Stimulated activated naive CD8-positive, alpha-beta T cell treated with anti-CD3 and anti-CD28 coated beads, Interleukin-15, Interleukin-2, amounts not matched to agents 100 U/mL and 50 U/mL, for 24 hours (primary cell): Measurements from ENCODE around the gene ARHGEF35.
"Not testable (repeated sequence)": the region's sequence is repeated elsewhere in the genome, so short reads cannot be mapped to it uniquely, and the experiment has no call there.

Experiments
- ATAC-seq: fragments of 150-1000 bp; cut with Tn5 transposase; one replicate; pipeline ENCODE4 v1.10.0; 2021
- DNase-seq: peaks from one replicate; pipeline ENCODE4 v3.0.0; 2021

ARHGEF35 gene

DNA sequence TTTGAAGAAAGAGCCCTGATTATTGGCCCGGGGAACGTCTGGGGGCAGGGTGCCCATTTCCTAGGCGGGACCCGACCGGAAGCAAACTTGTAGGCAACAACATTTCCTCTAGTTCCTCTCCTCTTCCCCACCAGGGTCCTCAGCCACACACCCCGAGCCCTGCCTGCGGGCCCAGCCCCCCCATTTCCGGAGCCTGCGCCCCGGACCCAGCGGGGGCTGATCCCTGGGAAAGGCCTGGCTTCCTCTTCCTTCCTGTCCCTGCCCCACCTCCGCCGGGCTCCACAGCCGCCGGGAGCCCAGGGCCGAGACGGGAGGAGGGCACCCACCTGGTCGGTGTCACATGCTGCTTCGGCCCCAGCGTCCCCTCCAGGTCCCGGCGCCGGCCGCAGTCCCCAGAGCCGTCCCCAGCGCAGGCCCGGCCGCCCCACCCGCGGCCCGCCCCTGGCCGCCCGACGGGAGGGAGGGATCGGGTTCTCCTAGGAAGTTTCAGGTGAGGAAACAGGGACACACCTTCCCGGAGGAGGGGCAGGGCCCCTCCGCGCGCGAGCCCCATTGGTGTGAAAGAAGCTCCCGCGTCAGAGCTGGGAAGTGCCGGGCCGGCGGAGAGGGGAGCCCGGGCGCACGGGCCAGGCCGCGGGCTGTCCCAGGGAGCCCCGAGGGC is at the start of gene ARHGEF35:
ARHGEF35 (minus strand) TSS at position 622 of the 661 bp plus-strand sequence. CDS start 7,450 bp downstream, outside the sequence.
- peak; percentile 68 for ATAC-seq
- DNase-seq, result not testable (repeated sequence)

DNA sequence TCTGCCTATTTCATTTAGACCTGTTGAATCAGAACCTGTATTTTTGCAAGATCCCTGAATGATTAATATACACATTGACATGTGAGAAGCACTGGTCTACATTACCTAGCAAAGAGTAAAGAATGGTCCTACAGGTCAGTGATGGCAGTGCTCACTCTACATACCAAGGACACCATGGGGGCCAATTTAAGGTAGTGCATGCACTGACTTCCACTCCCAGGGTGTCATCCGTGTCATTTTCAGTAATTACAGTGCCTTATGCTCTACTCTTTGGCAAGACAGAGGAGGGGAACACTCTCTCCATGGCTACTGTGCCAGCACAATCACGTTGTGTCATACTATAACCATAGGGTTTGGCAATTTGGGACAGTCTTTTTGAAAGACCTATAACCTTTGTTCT is 49.7 kb upstream of the ARHGEF35 start:
- DNase-seq, ATAC-seq: not testable (repeated sequence)

DNA sequence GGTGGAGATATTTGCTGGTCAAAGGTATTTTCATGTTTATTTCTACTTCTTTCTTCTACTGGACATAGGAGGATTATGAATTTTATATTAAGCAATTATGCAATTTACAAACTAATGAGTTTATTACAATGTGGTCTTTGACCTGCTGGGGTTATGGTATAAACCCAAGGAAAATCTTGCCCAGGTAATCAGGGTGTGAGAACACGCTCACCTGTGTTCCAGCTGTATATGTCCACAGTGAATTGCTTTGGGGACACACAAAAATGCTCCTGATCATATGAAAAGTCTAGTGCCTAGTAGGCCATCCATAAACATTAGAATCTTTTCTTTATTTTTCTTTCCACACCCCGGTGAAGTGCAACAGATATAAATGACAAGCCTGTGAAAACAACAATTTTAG is 43.7 kb upstream of the ARHGEF35 start, which contains the start of gene OR2A42:
OR2A42 (minus strand) TSS at position 241 of the 400 bp plus-strand sequence. CDS start 6,762 bp downstream, outside the sequence.
- DNase-seq, ATAC-seq: not testable (repeated sequence)

DNA sequence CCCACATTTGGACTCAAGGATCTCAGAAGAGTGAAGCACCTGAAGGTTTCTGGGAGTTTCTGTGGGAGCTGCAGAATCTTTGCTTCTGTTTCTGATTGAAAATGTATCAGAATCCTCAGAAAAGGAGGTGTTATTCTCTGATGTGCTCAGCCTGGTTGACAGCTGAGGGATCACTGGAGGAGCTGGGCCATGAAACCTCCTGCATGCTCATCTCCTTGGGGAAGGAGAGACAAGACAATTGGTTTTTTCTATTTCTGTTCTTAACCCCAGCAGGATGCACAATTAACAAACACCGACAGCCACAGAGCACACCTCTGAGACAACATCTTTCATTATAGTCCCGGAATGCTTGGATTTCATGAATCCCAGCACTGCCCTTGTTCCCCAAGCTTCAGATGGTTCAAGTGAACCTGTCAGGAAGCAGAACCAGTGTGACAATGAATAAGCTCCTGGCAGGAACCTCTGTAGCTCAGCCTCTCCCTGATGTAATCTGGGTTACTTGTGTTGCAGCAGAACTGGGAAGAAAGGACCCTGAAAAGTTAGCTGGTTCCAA is 43.0 kb upstream of the ARHGEF35 start:
- not testable (repeated sequence) for DNase-seq, ATAC-seq

DNA sequence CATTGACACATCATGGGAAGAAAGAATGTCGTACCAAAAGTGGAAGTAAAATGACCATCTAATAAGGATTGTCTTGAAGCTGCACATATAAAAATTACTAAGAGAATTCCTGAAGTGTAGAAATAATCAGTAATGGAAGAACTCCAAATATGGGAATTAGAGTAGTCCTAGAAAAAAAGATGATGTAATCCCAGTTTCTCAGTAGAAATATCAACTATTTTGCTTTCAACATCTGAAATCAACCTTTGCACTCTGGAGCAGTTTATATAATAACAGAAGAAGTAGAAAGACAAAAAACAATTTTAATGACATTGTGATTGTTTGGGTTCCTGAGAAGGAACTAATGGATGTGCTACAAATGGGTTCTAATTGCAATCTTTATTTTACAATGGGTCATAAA is 37.4 kb upstream of the ARHGEF35 start:
- DNase-seq, ATAC-seq: not testable (repeated sequence)

DNA sequence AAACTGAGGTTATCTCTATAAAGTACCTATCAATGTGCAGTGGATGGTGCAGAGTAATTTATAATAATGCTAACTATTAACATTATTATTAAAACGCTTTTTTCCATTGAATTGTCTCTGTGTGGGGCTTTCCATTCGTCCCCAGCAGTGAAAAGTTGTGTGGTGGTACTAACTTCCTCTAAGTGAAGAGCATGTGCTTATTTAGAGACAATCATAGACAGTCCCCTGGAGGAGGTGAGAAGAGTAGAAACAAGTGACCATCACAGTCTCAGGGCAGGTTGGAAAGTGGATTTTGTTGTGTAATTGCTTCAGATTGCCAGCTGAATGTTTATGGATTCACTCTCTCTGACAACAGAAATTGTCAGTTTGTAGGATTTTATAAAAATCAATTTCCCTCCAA is 35.4 kb upstream of the ARHGEF35 start:
- ATAC-seq, DNase-seq: not testable (repeated sequence)

DNA sequence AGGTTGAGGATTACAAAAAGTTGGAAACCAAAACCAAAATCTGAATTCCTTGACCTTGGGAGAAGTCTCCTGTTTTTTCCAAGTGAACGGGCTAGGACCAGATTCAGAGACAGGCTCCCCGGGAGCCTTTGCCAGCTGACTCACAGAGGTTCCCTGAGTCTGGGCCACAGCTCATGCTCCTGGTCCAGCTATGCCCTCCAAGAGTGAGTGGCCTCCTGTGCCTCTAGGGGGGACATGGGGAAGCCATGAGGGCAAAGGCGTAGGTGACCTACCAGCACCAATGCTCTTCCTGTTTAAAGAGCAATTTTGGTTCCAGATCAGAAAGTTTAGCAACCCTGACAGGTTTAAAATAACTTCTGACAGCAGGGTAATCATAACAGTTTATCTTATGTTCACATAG is 33.2 kb upstream of the ARHGEF35 start:
- not testable (repeated sequence) for ATAC-seq, DNase-seq

DNA sequence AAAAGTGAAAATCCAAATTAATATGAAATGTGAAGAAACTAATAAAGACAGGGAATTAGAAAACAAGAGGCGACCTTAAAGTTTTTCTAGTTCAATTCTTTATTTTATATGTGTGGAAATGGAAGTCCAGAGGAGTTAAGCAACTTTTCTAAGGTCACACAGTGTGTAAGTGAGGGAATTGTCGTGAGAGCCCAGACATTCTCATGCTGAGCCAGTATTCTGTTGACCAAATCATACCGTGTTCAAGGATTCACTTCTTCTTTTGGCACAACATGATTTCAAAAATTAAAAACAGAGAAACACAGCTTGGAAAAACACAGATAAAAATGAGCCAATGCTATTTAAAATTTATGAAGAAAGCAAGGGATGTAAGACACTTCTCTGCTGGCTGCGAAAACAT is 31.2 kb upstream of the ARHGEF35 start:
- not testable (repeated sequence) for ATAC-seq, DNase-seq

DNA sequence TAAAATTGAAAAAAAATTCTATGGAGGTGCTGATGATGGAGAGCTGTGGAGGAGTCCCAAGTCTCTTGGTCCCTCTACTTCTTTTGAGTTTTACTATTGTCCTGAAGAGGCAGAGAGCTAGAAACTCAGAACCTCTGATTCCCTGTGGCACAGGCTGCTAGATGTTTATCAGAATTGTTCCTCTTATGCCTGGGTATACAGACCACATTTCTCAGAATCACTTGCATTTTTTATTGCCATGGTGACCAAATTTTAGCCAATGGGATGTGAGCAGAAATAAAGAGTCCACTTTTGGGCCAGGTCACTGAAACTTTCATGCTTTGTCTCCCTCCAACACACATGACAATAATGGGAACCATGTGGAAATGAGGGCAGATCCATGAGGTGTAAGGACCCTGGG is 28.0 kb upstream of the ARHGEF35 start:
- DNase-seq, ATAC-seq: not testable (repeated sequence)

DNA sequence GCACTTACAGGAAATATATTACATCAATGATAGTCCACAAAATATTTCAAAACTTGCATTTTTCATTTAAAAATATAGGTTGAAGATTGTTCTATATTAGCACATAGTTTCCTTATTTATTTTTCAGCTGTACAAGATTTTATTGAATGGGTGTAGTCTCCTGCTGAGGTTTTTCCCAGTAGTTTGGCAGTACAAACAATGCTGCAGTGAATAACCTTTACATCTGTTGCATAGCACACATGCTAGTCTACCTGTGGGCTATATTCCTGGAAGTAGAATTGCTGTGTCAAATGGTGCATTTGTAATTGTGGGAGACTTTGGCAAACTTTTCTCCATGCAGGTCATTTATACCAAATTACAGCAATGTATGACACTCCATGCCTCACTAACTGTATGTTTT is 24.9 kb upstream of the ARHGEF35 start:
- not testable (repeated sequence) for ATAC-seq, DNase-seq

DNA sequence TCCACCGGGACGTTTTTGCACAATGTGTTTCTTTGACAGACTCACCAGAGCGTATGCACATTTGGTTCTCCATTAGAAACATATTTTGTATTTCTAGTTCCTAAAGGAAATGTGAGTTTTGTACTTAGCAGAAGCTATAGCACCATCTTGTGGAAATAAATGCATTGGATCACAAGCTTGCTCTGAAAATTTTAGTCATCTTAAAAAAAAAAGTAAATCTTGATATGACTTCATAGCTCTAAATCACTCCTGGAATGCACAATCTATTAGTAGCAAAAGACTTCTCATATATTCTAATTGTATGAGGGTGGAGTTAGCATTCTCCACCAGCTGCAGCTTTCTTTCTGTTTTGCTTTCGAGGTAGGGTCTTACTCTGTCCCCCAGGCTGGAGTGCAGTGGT is 23.5 kb upstream of the ARHGEF35 start:
- not testable (repeated sequence) for DNase-seq, ATAC-seq

DNA sequence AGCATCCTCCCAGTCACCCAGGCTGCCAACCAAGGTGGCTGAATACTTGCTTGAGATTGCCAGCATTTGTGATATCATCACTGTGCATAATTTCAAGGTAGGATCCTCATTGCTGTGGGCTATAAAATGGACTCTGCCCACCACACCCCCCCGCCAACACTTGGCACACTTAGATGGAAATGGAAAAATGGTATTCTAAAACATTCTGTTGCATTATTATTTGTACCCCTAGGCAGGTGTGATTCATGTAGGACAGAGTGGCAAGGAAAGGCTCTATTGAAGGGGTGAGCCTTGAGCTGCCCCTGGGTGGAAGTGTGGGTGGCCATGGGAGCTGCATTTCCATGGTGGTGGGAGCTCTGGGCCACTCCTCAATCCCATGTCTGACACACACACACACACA is 22.9 kb upstream of the ARHGEF35 start:
- DNase-seq, ATAC-seq: not testable (repeated sequence)

DNA sequence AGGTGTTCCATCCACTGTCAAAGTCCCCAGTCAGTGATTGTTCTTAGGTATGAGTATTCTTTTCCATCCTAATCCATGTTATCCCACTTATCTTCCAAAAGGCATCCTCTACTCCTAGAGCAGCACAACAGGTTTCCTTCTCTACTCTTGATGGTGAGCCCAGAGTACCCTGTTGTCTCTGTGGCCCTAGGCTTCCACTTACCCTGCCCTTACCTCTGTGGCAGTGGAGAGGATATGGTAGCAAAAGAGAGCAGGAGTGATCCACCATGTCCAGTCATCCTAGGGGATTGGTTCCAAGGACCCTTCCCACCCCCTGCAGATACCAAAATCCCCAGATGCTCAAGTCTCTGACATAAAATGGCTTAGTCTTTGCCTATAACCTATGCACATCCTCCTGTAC is 21.6 kb upstream of the ARHGEF35 start:
- DNase-seq, ATAC-seq: not testable (repeated sequence)

DNA sequence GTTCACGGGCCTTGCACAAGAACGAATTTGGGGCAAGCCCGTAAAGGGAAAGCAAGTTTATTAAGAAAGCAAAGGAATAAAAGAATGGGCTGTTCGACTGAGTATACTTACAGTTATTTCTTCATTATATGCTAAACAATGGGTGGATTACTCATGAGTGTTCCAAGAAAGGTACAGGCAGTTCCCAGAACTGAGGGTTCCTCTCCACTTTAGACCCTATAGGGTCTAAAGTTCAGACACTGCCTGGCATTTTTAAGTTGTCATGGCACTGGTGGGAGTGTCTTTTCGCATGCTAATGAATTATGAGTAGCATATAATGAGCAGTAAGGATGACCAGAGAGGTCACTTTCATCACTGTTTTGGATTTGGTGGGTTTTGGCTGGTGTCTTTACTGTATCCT is 9.7 kb upstream of the ARHGEF35 start:
- not testable (repeated sequence) for DNase-seq
- ATAC-seq, result peak; percentile 43

DNA sequence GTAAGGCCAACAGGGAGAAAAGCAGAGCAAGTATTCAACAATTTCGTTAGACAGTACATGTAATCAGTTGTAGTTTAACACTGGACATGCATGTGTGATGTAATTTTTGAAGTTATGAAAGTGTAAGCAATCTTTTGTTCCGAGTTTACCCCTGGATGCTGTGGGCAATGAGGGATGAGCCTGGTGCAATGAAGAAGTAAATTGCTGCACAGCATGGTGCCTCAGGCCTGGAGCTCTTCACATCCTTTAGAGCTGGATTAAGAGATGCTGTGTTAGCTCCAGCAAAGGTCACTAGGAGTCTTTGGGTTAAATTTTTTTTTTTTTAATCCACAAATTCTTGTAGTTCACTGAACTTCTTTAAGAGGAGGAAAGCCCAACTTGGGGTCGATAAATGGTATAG is 7.5 kb upstream of the ARHGEF35 start:
- not testable (repeated sequence) for ATAC-seq

DNA sequence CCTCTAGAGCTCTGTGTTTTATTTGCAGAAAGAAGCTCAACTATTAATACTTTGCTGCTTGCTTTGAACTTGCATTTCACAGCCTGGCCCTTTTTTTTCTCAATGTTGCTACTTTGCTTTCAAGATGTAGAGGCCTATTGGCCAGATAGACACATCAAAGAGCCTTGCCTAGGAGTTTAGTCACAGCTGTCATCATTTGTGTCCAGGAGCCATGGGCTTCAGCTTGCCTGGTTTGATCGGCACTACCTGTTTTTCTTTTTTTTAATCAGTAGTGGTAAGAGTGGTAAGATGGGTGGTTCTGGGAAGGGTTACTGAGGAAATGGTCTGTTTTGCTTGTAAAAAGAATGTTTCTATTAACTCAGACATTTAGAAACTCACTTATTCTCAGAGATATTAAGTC is 6.3 kb upstream of the ARHGEF35 start:
- ATAC-seq, result peak; percentile 55
- not testable (repeated sequence) for DNase-seq

More for the DNA sequence above, 7.5 kb upstream of the ARHGEF35 start:
- not testable (repeated sequence) for DNase-seq

DNA sequence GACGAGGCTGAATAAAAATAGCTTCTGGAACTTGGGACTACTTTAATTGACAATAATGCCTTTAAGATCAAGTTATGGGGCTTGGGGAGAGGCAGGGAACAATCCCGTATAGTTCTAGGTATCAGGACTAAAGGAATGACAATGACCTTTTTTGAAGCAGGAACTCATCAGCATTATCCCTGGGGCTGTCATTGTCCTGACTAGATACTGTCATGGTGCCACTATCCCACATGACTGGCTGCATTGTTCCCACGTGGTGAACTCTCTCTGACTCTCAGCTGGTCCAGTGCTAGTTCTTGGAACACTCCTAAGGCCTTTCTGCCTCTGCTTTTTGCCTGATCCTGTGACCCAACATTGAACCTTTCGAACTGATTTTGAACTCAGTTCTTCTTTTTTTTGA is 3.3 kb upstream of the ARHGEF35 start:
- not testable (repeated sequence) for ATAC-seq, DNase-seq

DNA sequence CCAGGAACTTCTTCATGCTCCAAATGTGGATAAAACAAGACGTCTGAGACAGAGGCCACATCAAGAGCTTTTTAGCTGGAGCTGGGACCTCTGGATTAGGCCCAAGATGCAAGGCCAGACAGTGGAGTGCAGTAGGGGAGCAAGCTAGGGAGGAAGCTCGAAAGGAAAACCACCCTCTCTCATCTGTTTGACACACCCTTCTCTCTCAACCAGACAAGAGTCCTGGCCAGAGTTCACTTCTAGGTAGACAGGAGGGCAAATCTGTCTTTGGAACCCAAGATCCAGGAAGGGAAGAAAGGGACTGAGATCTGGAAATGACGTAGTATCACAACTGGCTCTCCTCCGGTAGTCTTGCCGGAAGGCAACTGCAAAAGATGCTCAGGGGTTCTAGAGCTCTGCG is 1.2 kb downstream of the ARHGEF35 start:
- not testable (repeated sequence) for DNase-seq, ATAC-seq

DNA sequence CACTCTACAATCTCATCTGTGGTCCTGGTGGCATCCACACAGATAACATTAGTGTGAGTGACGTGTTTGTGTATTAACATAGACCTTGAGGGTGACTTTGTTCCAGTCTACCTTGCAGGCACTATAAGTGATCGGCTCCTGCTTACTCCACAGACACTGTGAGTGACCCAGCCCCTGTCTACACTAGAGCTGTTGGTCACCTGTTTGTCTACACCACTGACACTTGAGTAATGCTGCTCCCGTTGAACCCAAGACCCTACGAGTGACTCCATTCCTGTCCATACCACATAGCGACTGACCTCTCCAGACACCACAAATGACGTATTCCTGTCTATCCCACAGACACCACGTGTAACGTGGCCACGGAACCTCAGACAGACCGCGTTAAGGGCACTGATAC is 1.9 kb downstream of the ARHGEF35 start:
- DNase-seq, ATAC-seq: not testable (repeated sequence)

DNA sequence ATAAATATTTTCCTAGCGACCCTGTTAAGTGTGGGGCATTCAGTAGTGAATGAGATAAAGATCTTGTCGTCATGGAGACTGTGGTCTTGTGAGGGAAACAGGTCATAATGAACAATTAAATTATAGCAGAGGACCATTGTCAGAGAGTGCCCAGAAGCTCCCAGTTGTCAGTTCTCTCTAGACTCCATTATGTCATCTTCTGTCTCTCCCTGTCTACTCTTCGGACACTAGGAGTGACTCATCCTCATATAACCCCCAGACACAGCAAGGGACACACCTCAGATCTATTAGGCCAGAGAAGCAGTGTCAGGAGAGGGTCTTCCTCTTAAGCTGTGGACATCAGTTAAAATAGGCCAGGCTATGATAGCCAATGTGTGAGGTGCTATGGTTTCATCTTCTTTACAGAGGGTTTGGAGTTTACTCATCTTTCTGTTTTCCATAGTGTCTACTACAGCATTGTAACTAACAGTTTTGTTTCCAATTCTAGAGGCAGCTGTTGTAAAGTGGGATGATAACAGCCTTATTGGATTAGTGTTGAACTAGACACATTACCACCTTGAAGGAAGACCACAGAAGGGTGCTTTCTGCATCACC is 7.0 kb downstream of the ARHGEF35 start:
- not testable (repeated sequence) for ATAC-seq

DNA sequence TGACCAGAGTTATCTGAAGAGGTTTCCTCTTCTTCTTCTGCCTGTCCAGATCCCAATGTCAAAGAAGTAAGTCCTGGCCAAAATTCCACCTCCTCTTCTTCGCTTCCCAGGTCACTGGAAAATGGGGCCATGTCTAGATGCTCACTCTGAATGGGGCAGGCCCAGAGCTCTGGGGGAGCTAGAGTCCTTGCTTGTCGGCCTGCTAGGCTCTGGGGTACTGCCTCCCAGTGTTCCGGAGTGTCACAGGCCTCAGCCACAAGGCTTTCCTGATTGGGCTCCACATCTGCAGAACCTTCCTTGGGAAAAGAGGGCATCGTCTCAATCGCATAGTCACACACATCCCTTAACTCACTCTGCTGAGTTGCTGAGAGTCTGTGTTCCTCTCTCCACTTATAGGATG is 7.8 kb downstream of the ARHGEF35 start:
- ATAC-seq, DNase-seq: not testable (repeated sequence)

More for the DNA sequence above, 7.0 kb downstream of the ARHGEF35 start:
- not testable (repeated sequence) for DNase-seq

DNA sequence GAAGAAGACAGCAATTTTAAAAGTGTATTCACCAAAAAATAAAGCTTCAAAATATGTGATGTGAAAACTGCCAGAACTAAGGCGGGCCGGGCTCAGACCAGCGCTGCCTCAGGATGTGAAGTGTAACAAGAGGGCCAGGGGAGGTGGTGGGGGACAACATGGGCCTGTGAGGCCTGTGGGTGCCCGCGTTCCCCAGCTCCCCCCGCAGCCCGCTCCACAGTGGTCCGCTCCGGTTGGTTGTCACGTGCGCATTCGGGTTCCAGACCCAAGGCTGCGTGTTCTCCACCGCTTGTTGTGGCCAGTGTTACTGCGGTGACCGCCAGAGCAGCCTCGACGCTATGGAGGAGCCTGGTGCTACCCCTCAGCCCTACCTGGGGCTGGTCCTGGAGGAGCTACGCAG is 12.5 kb downstream of the ARHGEF35 start, which contains the start of gene CTAGE4:
CTAGE4 (plus strand) TSS at position 301 of the 400 bp plus-strand sequence; CDS start at position 339, 38 bp downstream.
- not testable (repeated sequence) for ATAC-seq, DNase-seq

DNA sequence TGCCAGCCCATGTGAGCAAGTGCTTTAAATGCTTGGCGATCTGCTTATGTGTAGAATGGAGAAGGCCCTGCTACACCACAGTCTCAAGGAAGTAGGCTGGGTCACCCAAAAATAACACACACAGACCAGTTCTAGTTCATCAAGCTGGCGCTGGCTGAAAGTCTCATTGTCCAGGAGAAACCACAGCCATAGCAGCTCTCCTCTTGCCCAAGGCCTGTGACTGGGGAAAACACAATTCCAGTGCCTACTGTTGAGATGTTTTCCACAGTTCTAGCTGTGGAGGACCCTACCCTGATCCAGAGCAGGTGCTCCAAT is 16.5 kb downstream of the ARHGEF35 start:
- not testable (repeated sequence) for ATAC-seq, DNase-seq
